ENCODE results near the gene SRRM3.

- no peak for TF ChIP-seq CTCF (IDR thresholded peaks at IDR 0.05)
- TF ChIP-seq POLR2A (IDR thresholded peaks at IDR 0.05): no peak
Observed at GRCh38 chr7:76173566-76174205, 28.0 kb upstream of the SRRM3 start.
